Karpas-422 (cell line): ENCODE results near the gene CATSPERZ. TPM values are rescaled to one million over a fixed set of nuclear protein-coding genes. Genes with fewer than 3 reads are reported as not detected.

Source experiments
- DNase-seq: peaks from one replicate; pipeline ENCODE4 v3.0.0-alpha.2; 2015
- H2AFZ ChIP-seq: fragments of 200-600 bp; sonication (generic); 2 replicates; pipeline ENCODE4 v1.6.1; 2014; ENCODE audit warnings: antibody characterized with exemption, low read length, mixed read lengths
- H3K27ac ChIP-seq: fragments of 200-600 bp; sonication (generic); 2 replicates; pipeline ENCODE4 v1.5.1; 2014; ENCODE audit warnings: mild to moderate bottlenecking, low read length, moderate library complexity
- H3K27me3 ChIP-seq: fragments of 200-600 bp; sonication (generic); 2 replicates; pipeline ENCODE4 v1.6.1; 2014; ENCODE audit warnings: low read length, mixed read lengths
- H3K36me3 ChIP-seq: fragments of 200-600 bp; sonication (generic); 2 replicates; pipeline ENCODE4 v1.6.1; 2014; ENCODE audit warnings: low read length, mixed read lengths; ENCODE audit not compliant: insufficient read depth
- H3K4me1 ChIP-seq: fragments of 200-600 bp; sonication (generic); 2 replicates; pipeline ENCODE4 v1.6.1; 2014; ENCODE audit warnings: mild to moderate bottlenecking, low read length, mixed read lengths
- H3K4me2 ChIP-seq: fragments of 200-600 bp; sonication (generic); 2 replicates; pipeline ENCODE4 v1.6.1; 2014; ENCODE audit warnings: low read length, low read depth, mild to moderate bottlenecking; ENCODE audit not compliant: poor library complexity, severe bottlenecking
- H3K4me3 ChIP-seq: fragments of 200-600 bp; sonication (generic); 2 replicates; pipeline ENCODE4 v1.5.1; 2014; ENCODE audit warnings: mild to moderate bottlenecking, antibody characterized with exemption, low read length, mixed read lengths
- H3K79me2 ChIP-seq: fragments of 200-600 bp; sonication (generic); 2 replicates; pipeline ENCODE4 v1.6.1; 2014; ENCODE audit warnings: mild to moderate bottlenecking, low read length, mixed read lengths
- H3K9ac ChIP-seq: fragments of 200-600 bp; sonication (generic); 2 replicates; pipeline ENCODE4 v1.6.0; 2014; ENCODE audit warnings: low read length
- H3K9me2 ChIP-seq: fragments of 200-600 bp; sonication (generic), shearing (Covaris generic); replicated peaks from 2 replicates; pipeline ENCODE4 v1.6.0; 2014; ENCODE audit warnings: mild to moderate bottlenecking, low read length, moderate library complexity; ENCODE audit not compliant: insufficient read depth
- H3K9me3 ChIP-seq: fragments of 300-700, 200-600 bp; sonication (generic); 2 replicates; pipeline ENCODE4 v1.6.1; 2014; ENCODE audit warnings: low read length, mixed read lengths
- H4K20me1 ChIP-seq: fragments of 200-600 bp; sonication (generic); 2 replicates; pipeline ENCODE4 v1.6.1; 2014; ENCODE audit warnings: mild to moderate bottlenecking, antibody characterized with exemption, low read length, low read depth; ENCODE audit not compliant: insufficient read depth
- total RNA-seq: library from RNA; depleted of rRNA; stranded (reverse); fragments of >200 nt; shearing (Covaris generic); gene quantifications from 2 replicates; pipeline ENCODE4 v1.2.3, GENCODE V29; 2014; ENCODE audit warnings: low replicate concordance

Gene CATSPERZ
- total RNA-seq, 1 experiment from 2014 or later: not detected

DNA sequence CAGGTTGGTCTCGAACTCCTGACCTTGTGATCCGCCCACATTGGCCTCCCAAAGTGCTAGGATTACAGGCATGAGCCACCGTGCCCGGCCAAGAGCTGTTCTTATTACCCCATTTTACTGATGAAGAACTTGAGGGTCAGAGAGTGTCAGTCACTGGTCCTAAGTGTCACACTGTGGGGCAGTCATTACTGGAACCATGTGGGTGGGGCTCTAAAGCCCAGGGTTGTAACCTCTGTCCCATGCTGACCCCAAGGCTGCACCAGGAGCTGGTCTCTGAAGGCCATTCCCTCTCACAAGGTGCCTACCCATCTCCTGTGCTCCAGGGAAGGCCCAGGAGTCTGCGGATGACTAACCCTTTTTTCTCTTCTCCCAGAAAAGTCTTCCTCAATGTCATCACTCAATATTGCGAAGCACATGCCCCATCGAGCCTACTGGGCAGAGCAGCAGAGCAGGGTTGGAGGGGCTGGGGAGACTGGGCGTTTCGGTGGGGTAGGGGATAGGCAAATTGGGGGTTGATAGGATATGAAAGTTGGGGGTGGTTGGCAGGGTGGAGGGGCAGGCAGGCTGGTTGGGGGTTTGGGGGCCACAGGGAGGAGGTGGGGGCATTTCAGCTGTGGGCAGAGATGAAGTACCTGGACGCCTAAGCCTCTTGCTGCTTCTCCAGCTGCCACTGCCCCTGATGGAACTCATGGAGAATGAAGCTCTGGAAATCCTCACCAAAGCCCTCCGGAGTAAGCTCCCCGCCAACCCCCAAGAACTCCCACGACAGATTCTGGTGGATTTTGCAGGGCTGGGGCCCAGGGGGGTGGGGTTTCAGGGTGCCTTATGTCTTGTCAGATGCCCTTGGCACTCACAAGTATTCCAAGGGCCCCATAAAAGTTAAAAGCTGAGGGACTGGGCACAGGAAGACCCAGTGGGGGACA, 3.2 kb downstream of the CATSPERZ start:
- Histone ChIP-seq H4K20me1 (peaks cover 8% of the 10 kb centered on the region; the same call in 1 of the 2 replicates), H3K9me3 (no peaks in the 10 kb centered on the region), H3K4me3 (peak overlapping the region; percentile 85), H2AFZ (no peak overlapping the region), H3K9me2 (no peaks in the 10 kb centered on the region), H3K9ac (peak overlapping the region; percentile 97), H3K4me1 (peaks cover 38% of the 10 kb centered on the region), H3K36me3 (peaks cover 7% of the 10 kb centered on the region; the same call in 1 of the 2 replicates), H3K27ac (peak overlapping the region; percentile 96), H3K27me3 (no peaks in the 10 kb centered on the region), H3K4me2 (peak overlapping the region; percentile 93), H3K79me2 (peaks cover 26% of the 10 kb centered on the region)
- no peak for DNase-seq

GRCh38 chr11:64304032-64304315, 3.8 kb downstream of the CATSPERZ start:
- Histone ChIP-seq H3K9me3 (no peaks in the 10 kb centered on the region), H2AFZ (no peak overlapping the region), H3K4me3 (peak overlapping the region; percentile 85), H3K4me2 (peak overlapping the region; percentile 93), H3K36me3 (peaks cover 7% of the 10 kb centered on the region; the same call in 1 of the 2 replicates), H3K9me2 (no peaks in the 10 kb centered on the region), H3K27ac (peak overlapping the region; percentile 96), H4K20me1 (peaks cover 8% of the 10 kb centered on the region; the same call in 1 of the 2 replicates), H3K79me2 (peaks cover 26% of the 10 kb centered on the region), H3K4me1 (peaks cover 38% of the 10 kb centered on the region), H3K27me3 (no peaks in the 10 kb centered on the region), H3K9ac (peak overlapping the region; percentile 97)
- no peak for DNase-seq

- Histone ChIP-seq H3K9me2 (no peaks in the 10 kb centered on the region), H3K4me2 (peak overlapping the region; percentile 93), H3K4me3 (peak overlapping the region; percentile 85), H4K20me1 (peaks cover 8% of the 10 kb centered on the region; the same call in 1 of the 2 replicates), H3K4me1 (peaks cover 38% of the 10 kb centered on the region), H3K36me3 (peaks cover 7% of the 10 kb centered on the region; the same call in 1 of the 2 replicates), H2AFZ (peak overlapping the region; percentile 15; the same call in 1 of the 2 replicates), H3K27me3 (no peaks in the 10 kb centered on the region), H3K9ac (peak overlapping the region; percentile 97), H3K9me3 (no peaks in the 10 kb centered on the region), H3K79me2 (peaks cover 29% of the 10 kb centered on the region), H3K27ac (peak overlapping the region; percentile 96)
- DNase-seq: peak; percentile 99
Observed at GRCh38 chr11:64304316-64305072, 4.3 kb downstream of the CATSPERZ start.

- H3K4me1 ChIP-seq: peaks cover 37% of the 10 kb centered on the region
- H3K9ac ChIP-seq: peak within 1 kb of the TSS; percentile 97
- no peaks in the 10 kb centered on the region for H3K27me3 ChIP-seq
- H3K4me2 ChIP-seq: peak within 1 kb of the TSS; percentile 93
- peaks cover 32% of the 10 kb centered on the region for H3K79me2 ChIP-seq
- H3K9me2 ChIP-seq: no peaks in the 10 kb centered on the region
- peak within 1 kb of the TSS; percentile 96 for H3K27ac ChIP-seq
- H4K20me1 ChIP-seq: peaks cover 8% of the 10 kb centered on the region; the same call in 1 of the 2 replicates
- H3K9me3 ChIP-seq: no peaks in the 10 kb centered on the region
- DNase-seq: peak; percentile 100
- H3K36me3 ChIP-seq: peaks cover 7% of the 10 kb centered on the region; the same call in 1 of the 2 replicates
- H2AFZ ChIP-seq: peak within 1 kb of the TSS; percentile 15; the same call in 1 of the 2 replicates
- peak within 1 kb of the TSS; percentile 85 for H3K4me3 ChIP-seq
Observed at GRCh38 chr11:64305075-64305690, 5.0 kb downstream of the CATSPERZ start, which contains the start of gene ESRRA. Gene ESRRA (plus strand): TSS chr11:64305524. CDS start chr11:64307180, 1,656 bp downstream.

DNA sequence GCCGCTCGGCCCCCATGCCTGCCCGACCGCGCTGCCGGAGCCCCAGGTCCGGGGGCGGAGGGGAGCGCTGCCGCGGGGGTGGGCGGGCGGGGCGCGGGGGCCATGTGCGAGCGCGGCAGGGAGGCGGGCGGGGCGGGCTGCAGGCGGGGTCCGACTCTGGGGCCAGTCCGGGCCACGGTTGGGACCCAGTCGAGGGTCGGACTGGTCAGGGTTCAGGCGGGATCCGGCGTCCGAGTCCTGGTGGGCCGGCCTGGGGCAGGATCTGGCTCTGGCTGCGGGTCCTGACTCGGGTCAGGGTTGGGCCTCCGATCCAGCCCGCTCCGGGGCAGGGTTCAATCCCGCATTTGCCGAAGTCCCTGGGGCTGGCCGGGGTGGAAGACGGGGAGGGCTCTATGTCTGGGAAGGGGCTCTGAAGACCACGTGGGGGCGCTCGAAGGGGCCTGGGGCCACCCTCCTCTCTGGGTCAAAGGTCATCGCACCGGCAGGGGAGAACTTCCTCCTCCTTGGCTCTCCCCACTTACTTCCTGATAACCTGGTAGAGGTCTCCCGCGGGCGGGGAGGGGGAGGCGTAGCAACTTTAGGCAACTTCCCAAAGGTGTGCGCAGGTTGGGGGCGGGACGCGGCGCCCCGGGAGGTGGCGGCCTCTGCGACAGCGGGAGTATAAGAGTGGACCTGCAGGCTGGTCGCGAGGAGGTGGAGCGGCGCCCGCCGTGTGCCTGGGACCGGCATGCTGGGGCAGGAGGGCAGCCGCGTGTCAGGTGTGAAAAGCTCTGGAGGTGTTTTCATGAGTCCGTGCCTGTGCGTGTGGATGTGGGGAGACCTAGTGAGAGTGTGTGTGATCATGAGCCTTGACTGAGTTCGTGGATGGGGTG, 5.8 kb downstream of the CATSPERZ start:
- peak; percentile 88 for DNase-seq
- Histone ChIP-seq H3K27me3 (no peaks in the 10 kb centered on the region), H3K4me2 (peak overlapping the region; percentile 82), H3K27ac (peak overlapping the region; percentile 45), H3K9me2 (no peaks in the 10 kb centered on the region), H3K79me2 (peaks cover 32% of the 10 kb centered on the region), H3K4me1 (peaks cover 30% of the 10 kb centered on the region), H4K20me1 (peaks cover 8% of the 10 kb centered on the region; the same call in 1 of the 2 replicates), H2AFZ (no peak overlapping the region), H3K9me3 (no peaks in the 10 kb centered on the region), H3K9ac (peak overlapping the region; percentile 85), H3K36me3 (peaks cover 7% of the 10 kb centered on the region; the same call in 1 of the 2 replicates), H3K4me3 (peak overlapping the region; percentile 77)

DNA sequence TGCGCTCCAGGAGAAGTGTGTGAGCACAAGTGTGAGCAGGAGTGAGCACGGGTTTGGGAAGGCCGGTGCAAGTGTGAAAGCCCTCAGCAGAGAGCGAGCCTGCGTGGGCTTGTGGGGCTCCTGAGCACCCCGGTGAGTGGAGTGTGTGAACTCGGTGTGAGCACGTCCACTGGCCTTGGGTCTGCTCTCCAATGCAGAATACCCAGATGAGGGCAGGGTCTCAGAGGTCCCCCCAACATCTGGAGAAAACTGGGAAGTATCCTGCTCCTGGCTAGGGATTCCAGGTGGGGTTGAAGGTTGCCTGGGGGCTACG, 6.4 kb downstream of the CATSPERZ start:
- Histone ChIP-seq H3K4me1 (peaks cover 30% of the 10 kb centered on the region), H4K20me1 (peaks cover 8% of the 10 kb centered on the region; the same call in 1 of the 2 replicates), H3K79me2 (peaks cover 35% of the 10 kb centered on the region), H3K9ac (peak overlapping the region; percentile 85), H3K4me3 (peak overlapping the region; percentile 77), H3K9me2 (no peaks in the 10 kb centered on the region), H3K27me3 (no peaks in the 10 kb centered on the region), H3K36me3 (peaks cover 7% of the 10 kb centered on the region; the same call in 1 of the 2 replicates), H3K9me3 (no peaks in the 10 kb centered on the region), H3K4me2 (peak overlapping the region; percentile 82), H3K27ac (peak overlapping the region; percentile 45), H2AFZ (no peak overlapping the region)
- no peak for DNase-seq

GRCh38 chr11:64306876-64307622, 6.9 kb downstream of the CATSPERZ start:
- Histone ChIP-seq H3K36me3 (peaks cover 7% of the 10 kb centered on the region; the same call in 1 of the 2 replicates), H3K9me3 (no peaks in the 10 kb centered on the region), H4K20me1 (peaks cover 8% of the 10 kb centered on the region; the same call in 1 of the 2 replicates), H3K4me2 (peak overlapping the region; percentile 82), H3K4me3 (peak overlapping the region; percentile 77), H3K9ac (peak overlapping the region; percentile 85), H2AFZ (no peak overlapping the region), H3K27me3 (no peaks in the 10 kb centered on the region), H3K9me2 (no peaks in the 10 kb centered on the region), H3K27ac (peak overlapping the region; percentile 45), H3K79me2 (peaks cover 35% of the 10 kb centered on the region), H3K4me1 (peaks cover 30% of the 10 kb centered on the region)
- DNase-seq: no peak
